Measurements from ENCODE around the gene ZNF628.
A peak's percentile ranks its signal among the peaks of the same experiment; 100 is the strongest.
"Not testable (repeated sequence)": the region's sequence is repeated elsewhere in the genome, so short reads cannot be mapped to it uniquely, and the experiment has no call there.

The ZNF628 gene

DNA sequence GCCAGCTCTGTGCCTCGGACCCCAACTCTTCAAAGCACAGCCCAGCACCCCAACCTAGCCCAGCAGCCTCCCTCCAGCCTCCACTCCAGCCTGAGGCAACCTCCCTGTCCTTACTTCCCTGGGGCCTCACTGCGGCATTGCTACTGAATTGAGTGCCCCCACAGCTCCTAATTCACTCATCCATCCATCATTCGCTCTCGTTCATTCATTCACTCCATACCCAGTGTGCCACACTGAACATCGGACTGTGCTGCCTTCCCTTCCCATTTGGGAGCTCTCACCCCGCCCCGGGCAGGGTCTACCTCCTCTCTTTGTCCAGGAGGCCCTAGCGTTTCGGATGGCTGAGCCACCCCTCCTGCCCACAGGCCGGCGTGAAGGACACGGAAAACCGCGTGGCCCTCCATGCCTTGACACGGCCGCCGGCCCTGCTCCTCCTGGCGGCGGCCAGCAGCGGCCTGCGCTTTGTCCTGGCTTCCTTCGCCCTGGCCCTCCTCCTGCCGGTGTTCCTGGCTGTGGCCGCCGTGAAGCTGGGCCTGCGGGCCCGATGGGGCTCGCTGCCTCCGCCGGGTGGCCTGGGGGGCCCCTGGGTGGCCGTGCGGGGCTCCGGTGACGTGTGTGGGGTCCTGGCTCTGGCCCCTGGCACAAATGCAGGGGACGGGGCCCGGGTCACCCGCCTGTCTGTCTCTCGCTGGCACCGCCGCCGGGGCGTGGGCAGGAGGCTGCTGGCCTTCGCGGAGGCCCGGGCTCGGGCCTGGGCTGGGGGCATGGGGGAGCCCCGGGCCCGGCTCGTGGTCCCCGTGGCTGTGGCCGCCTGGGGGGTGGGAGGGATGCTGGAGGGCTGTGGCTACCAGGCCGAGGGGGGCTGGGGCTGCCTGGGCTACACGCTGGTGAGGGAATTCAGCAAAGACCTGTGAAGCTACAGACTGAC, 9.9 kb downstream of the ZNF628 start:
- no peak for DNase-seq

DNA sequence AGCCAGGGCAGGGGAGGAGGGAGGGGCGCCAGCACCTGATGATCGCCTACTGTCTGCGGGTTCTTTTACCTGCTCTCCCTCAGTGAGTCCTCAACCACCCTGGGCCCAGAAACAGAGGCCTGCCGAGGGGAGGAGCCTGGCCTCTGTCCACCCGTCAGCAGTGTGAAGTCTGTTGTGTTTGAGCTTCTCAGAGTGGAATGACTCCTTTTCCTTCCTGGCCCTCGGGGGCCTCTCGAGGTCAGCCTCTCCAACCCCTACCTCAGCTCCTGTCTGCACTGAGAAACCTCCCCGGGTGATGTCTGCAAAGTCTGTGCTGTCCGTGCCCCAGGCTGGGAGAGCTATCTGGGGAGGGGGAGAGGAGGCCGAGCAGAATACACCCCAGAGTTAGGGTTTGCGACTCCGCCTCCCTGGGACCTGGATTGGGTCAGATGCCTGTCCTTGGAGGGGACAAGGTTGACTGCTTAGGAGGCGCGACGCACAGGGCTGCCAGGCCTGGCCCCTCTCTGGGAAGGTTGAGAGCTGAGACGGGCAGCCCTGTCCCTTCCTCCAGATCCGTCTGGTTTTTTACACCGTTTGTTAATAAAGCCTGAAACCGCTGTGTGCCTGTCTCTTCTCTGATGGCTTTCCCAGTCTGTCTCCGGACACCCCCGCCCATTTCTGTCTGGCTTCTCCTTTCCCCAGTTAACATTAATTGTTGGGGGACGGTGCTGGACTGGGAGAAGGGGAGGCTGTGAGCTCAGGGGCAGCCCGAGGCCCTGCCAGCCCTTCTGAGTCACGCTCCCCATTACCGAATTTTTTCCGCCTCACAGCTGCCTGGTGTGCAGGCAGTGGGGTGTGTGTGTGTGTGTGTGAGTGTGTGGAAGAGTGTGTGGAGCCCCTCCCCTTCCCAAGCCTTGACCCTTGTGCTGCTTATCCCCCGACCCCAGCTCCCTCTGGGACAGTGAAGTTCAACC, 10.8 kb downstream of the ZNF628 start:
- DNase-seq = peak; percentile 48

GRCh38 chr19:55487924-55488687, 11.7 kb downstream of the ZNF628 start, which contains the start of gene SSC5D:
Gene SSC5D (plus strand): TSS chr19:55488436. CDS start chr19:55488590, 154 bp downstream.
- DNase-seq = no peak

DNA sequence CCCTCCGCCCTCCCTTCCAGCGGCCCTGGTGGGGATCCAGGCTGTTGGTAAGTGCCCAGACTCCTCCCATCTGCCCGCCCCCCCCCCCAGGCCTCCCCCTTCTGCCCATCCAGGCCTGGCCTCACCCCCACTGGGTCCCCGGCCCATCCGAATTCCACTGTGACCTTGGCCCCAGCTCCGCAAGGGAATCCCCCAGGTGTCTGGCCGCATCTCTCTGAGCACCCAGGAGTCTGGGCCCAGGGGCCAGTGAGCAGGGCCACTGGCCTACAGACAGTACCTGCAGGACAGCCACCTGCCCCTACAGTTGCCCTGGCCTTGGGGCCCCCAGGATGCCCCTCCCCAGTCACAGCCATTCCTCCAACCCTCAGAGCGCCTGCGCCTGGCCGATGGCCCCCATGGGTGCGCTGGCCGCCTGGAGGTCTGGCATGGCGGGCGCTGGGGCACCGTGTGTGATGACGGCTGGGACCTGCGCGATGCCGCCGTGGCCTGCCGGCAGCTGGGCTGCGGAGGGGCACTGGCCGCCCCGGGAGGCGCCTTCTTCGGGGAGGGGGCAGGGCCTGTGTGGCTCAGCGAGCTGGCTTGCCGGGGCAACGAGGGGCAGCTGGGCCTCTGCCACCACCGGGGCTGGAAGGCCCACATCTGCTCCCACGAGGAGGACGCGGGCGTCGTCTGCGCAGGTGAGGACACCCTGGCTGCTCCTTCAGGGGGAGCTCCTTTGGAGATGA, 12.7 kb downstream of the ZNF628 start:
- no peak for DNase-seq

DNA sequence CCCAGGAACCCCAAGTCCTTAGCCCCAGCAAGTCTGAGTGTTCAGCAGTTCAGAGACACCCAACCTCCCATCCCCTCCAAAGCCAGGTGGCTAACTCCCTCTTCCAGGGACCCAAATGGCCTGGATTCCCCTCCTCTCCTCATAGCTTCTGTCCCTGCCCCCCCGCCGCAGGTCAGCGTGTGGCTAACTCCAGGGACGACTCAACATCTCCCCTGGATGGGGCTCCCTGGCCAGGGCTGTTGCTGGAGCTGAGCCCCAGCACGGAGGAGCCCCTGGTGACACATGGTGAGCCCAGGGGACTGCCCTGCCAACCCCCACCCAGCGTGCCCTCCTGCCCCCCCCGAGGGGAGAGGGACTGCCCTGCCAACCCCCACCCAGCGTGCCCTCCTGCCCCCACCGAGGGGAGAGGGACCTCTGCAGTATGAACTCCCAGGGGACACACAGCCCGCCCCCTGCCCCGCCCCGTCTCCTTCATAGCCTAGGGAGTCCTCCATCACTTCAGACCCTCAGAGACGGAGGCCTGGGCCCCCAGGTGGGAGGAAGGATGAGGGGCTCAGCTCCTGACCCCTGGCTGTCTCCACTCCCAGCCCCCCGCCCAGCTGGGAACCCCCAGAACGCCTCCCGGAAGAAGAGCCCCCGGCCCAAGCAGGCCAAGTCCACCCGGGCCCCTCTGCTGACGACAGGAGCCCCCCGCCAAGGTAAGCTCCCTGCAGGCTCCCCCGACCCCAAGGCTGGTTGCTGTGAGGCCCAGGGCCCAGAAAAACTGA, 13.5 kb downstream of the ZNF628 start:
- DNase-seq = no peak

DNA sequence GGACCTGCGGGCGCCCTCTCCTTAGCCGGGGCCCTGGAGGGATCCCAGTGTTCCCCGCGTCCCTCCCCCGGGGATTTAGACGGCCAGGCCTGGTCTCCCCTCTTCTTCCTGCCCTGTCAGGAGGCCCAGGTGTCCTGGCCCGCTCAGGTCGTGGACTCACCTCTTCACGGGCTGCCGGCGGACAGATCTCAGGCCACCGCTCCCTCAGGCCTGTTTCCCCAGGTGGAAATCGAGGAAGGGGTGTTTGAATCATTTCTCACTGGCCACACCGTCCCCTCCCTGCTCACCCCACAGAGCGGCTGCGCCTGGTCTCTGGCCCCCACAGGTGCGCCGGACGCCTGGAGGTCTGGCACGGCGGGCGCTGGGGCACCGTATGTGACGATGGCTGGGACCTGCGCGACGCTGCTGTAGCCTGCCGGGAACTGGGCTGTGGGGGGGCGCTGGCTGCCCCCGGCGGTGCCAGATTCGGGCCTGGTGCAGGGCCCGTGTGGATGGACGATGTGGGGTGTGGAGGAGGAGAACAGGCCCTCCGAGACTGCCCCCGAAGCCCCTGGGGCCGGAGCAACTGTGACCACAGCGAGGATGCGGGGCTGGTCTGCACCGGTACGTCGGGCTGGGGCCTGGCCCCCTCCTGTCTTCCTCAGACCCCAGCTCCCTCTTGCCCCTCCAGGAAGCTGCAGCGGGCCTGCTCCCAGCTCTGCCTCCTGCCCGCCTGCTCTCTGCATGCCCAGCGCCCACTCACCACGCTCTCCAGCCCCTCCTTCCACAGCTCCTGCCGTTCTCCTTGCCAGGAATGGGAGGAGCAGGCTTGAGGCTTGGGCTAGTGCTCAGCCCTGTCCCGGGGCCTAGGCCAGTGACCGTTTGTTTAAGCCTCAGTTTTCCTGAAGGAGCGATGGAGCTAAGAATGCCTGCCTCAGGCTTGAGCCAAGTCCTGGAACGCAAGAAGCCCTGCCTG, 14.3 kb downstream of the ZNF628 start:
- no peak for DNase-seq

DNA sequence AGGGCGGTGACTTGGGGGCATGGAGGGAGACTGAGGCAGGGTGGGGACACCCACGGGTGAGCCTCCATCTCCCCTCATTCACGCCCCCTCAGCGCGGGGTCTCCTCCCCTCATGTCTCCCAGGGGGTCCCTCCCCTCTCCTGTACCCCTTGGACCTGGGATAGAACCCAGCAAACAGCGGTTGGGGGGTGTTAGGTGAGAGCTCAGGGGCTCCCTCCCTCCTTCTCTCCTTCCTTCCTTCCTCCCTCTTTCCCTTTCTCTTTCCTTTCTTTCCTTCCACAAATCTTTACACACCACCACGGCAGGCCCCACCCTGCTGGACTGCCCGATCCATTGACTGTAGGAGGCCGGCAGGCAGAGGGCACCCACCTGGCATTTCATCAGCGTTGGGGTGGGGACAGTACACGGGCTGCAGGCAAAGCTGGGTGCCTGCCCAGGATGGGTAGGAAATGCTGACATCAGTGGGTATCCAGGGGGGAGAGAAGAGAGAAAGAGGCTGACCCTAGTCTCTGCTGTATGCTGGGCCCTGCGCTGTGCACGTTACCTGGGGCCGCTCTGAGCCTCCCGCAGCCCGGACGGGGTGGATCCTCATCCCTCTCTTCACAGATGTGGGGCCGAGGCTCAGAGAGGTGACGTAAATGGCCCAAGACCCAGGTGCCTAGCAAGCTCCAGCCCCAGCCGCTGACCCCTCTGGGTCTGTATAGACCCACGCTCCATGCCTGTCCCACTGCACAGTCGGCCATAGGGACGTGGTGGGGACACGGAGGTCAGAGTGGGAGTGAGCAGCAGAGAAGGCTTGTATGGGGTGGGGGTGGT, 15.3 kb downstream of the ZNF628 start:
- DNase-seq = no peak

DNA sequence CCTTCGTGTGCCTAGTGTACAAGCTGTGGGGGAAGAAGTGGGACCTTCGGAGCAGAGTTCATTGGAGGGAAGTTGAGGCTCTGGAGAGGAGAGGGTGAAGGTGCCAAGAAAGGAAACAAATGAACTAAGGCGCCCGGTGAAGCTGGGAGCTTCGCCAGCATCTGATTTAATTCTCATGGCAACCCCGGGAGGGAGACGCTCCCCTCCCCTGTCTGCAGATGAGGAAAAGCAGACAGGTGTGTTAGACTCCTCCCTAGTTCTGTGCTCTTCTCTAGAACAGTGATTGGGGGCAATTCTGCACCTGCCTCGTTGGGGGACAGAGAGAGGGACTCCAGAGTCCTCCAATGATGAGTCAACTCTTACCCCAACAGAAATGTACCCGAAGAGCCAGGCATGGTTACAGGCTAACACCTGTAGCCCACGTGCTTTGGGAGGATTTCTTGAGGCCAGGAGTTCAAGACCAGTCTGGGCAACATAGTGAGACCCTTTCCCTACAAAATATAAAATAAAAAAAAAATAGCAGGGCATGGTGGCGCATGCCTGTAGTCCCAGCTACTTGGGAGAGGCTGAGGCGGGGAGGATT, 16.0 kb downstream of the ZNF628 start:
- no peak for DNase-seq

GRCh38 chr19:55493052-55493644, 16.7 kb downstream of the ZNF628 start:
- DNase-seq = no peak

GRCh38 chr19:55493645-55494171, 17.3 kb downstream of the ZNF628 start:
- no peak for DNase-seq

- no peak for DNase-seq
Measured at GRCh38 chr19:55494172-55494761, 17.9 kb downstream of the ZNF628 start.

DNA sequence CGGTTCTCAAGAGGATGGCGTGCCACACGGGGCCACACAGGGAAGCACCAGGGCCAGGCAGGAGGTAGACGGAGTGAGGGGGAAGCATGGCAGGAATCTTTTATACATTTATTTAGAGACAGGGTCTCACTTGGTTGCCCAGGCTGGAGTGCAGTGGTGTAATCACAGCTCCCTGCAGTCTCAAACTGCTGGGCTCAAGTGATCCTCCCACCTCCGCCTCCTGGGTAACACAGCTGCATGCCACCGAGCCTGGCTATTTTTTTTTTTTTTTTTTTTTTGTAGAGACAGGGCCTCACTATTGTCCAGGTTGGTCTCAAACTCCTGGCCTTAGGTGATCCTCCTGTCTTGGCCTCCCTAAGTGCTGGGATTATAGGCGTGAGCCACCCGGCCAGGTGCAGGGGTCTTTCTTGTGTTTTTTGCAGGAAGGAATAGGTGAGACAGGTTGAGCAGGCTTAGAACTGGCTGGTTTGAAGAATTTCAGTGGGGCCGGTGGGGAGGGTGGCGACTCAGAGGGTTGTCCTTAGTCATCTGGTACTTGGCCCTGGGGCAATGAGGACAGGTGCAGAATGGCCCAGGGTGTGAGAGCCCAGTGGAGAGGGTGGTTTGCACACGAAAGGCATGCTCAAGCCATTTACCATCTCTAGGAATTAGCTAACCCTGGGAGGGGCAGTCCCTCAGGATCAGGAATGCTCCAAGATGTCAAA, 19.4 kb downstream of the ZNF628 start:
- DNase-seq = no peak

DNA sequence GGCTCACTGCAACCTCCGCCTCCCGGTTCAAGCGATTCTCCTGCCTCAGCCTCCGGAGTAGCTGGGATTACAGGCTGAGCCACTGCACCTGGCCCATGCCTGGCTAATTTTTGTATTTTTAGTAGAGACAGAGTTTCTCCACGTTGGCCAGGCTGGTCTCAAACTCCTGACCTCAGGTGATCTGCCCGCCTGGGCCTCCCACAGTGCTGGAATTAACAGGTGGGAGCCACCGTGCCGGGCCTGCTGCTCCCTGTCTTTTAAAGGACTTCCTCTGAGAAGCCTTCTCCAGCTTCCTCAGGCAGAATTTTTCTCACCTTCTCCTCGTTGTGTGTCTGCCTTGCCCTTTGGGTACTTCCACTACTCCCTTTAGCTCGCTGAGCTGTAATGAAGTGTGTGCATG, 20.4 kb downstream of the ZNF628 start:
- DNase-seq = not testable (repeated sequence)

GRCh38 chr19:55497763-55498162, 21.3 kb downstream of the ZNF628 start:
- no peak for DNase-seq

GRCh38 chr19:55498246-55498840, 21.9 kb downstream of the ZNF628 start:
- no peak for DNase-seq

- DNase-seq = no peak
Measured at GRCh38 chr19:55500368-55500952, 24.0 kb downstream of the ZNF628 start.

Data from stimulated activated CD4-positive, alpha-beta T cell treated with anti-CD3 and anti-CD28 coated beads, Interleukin-12 subunit alpha, Interleukin-12 subunit beta, amount 100 ng/mL, for 4 hours (primary cell).